ENCODE results near the gene ITPRID2. TPM values are rescaled to one million over a fixed set of nuclear protein-coding genes. Genes with fewer than 3 reads are reported as not detected.

ITPRID2 gene
- total and polyA plus RNA-seq, 2 donors (not counting 1 experiment from before 2014, with no cell fraction given), result 8.9 to 47.6 TPM

- DNase-seq, result peak; percentile 58
- Histone ChIP-seq H2AFZ (ENCODE audit: insufficient read depth, low read depth, low read length, poor library complexity, severe bottlenecking) (no peak overlapping the region), H3K4me3 (ENCODE audit: control extremely low read depth in 1 of 5, extremely low read depth in 1 of 5, insufficient read depth in 1 of 5, low read depth in 2 of 5, low read length in 4 of 5) (no peak overlapping the region), H4K20me1 (ENCODE audit: control insufficient read depth, insufficient read depth, low read length, poor library complexity, severe bottlenecking) (no peaks in the 10 kb centered on the region), H3K4me1 (ENCODE audit: control insufficient read depth in 2 of 2, insufficient read depth in 2 of 2, low read length in 2 of 2) (peaks cover 0 to 4% of the 10 kb centered on the region in 2 donors), H3K27ac (ENCODE audit: low read length in 2 of 2) (no peak overlapping the region), H3K4me2 (replicated peaks; ENCODE audit: low read depth, low read length, poor library complexity, severe bottlenecking) (no peak overlapping the region), H3K9me3 (ENCODE audit: control extremely low read depth in 1 of 3, control insufficient read depth in 2 of 3, insufficient read depth in 1 of 3, low read length in 2 of 3) (no peaks in the 10 kb centered on the region), H3K79me2 (ENCODE audit: control insufficient read depth, insufficient read depth, low read length) (no peaks in the 10 kb centered on the region), H3K9ac (ENCODE audit: low read length) (no peak overlapping the region), H3K36me3 (replicated peaks in 1 of 2; ENCODE audit: control extremely low read depth in 1 of 2, control insufficient read depth in 1 of 2, extremely low read depth in 1 of 2, insufficient read depth in 2 of 2, low read length in 1 of 2) (peaks cover 0 to 15% of the 10 kb centered on the region in 2 experiments), H3K27me3 (replicated peaks in 1 of 4; ENCODE audit: control extremely low read depth in 1 of 4, control insufficient read depth in 3 of 4, insufficient read depth in 4 of 4, low read length in 3 of 4) (no peaks in the 10 kb centered on the region)
- TF ChIP-seq CTCF (IDR thresholded peaks at IDR 0.05) (peak; percentile 83), EZH2 (IDR thresholded peaks at IDR 0.05; ENCODE audit: borderline replicate concordance, insufficient read depth, low read depth, low read length, poor library complexity, severe bottlenecking) (no peak)
- Mint-ChIP-seq H3K4me3 (no peak overlapping the region), H3K27me3 (no peaks in the 10 kb centered on the region), H3K4me1 (peaks cover 2% of the 10 kb centered on the region), H3K27ac (no peak overlapping the region), H3K9me3 (ENCODE audit: insufficient read depth) (no peaks in the 10 kb centered on the region)
- intact Hi-C loops (cut with micrococcal nuclease), result loop anchor here (1.0 kb wide), 3 partner anchors 12 to 827 kb away; no protein-coding TSS in a partner anchor
- no CpG with 5 or more reads among the region's 2 CpGs for WGBS (ENCODE audit: insufficient coverage)
- ATAC-seq (ENCODE audit: low read depth), result peak; percentile 49
- ChIA-PET POLR2A (interaction anchor here (0.7 kb wide), 1 partner anchor 13 kb away, joined by 3 read pairs; the partner anchor contains the start of gene ITPRID2), CTCF (interaction anchor here (0.7 to 4.6 kb wide), 21 partner anchors 8 to 1780 kb away, joined by 3 to 60 read pairs (median 4); partner anchors contain the start of gene ITPRID2)
These were observed 12.6 kb downstream of the ITPRID2 start for GRCh38 chr2:181904022-181904632.

GRCh38 chr2:181907057-181907456 lies 15.5 kb downstream of the ITPRID2 start:
- H2AFZ ChIP-seq (ENCODE audit: insufficient read depth, low read depth, low read length, poor library complexity, severe bottlenecking), result no peak overlapping the region
- H3K9me3 ChIP-seq (ENCODE audit: control extremely low read depth in 1 of 3, control insufficient read depth in 2 of 3, insufficient read depth in 1 of 3, low read length in 2 of 3), result no peaks in the 10 kb centered on the region
- DNase-seq (no peak), ATAC-seq (ENCODE audit: low read depth) (no peak)
- H3K9ac ChIP-seq (ENCODE audit: low read length), result no peak overlapping the region
- no peak overlapping the region for H3K27ac Mint-ChIP-seq
- no peak overlapping the region for H3K4me3 ChIP-seq (ENCODE audit: control extremely low read depth in 1 of 5, extremely low read depth in 1 of 5, insufficient read depth in 1 of 5, low read depth in 2 of 5, low read length in 4 of 5)
- H3K36me3 ChIP-seq (replicated peaks in 1 of 2; ENCODE audit: control extremely low read depth in 1 of 2, control insufficient read depth in 1 of 2, extremely low read depth in 1 of 2, insufficient read depth in 2 of 2, low read length in 1 of 2), result peaks cover 0 to 11% of the 10 kb centered on the region in 2 experiments
- no peaks in the 10 kb centered on the region for H3K4me1 ChIP-seq (ENCODE audit: control insufficient read depth in 2 of 2, insufficient read depth in 2 of 2, low read length in 2 of 2)
- H3K27ac ChIP-seq (ENCODE audit: low read length in 2 of 2), result no peak overlapping the region
- no peaks in the 10 kb centered on the region for H4K20me1 ChIP-seq (ENCODE audit: control insufficient read depth, insufficient read depth, low read length, poor library complexity, severe bottlenecking)
- POLR2A ChIA-PET, result interaction anchor here (0.5 kb wide), 1 partner anchor 1505 kb away, joined by 3 read pairs; no protein-coding TSS in a partner anchor
- H3K4me3 Mint-ChIP-seq, result no peak overlapping the region
- no peaks in the 10 kb centered on the region for H3K79me2 ChIP-seq (ENCODE audit: control insufficient read depth, insufficient read depth, low read length)
- H3K9me3 Mint-ChIP-seq (ENCODE audit: insufficient read depth), result no peaks in the 10 kb centered on the region
- no peaks in the 10 kb centered on the region for H3K27me3 ChIP-seq (replicated peaks in 1 of 4; ENCODE audit: control extremely low read depth in 1 of 4, control insufficient read depth in 3 of 4, insufficient read depth in 4 of 4, low read length in 3 of 4)
- TF ChIP-seq EZH2 (IDR thresholded peaks at IDR 0.05; ENCODE audit: borderline replicate concordance, insufficient read depth, low read depth, low read length, poor library complexity, severe bottlenecking) (no peak), CTCF (IDR thresholded peaks at IDR 0.05) (no peak)
- no peak overlapping the region for H3K4me2 ChIP-seq (replicated peaks; ENCODE audit: low read depth, low read length, poor library complexity, severe bottlenecking)
- intact Hi-C loops (cut with micrococcal nuclease), result no loop called here
- H3K27me3 Mint-ChIP-seq, result no peaks in the 10 kb centered on the region
- CTCF ChIA-PET, result interaction anchor here (0.8 kb wide), 1 partner anchor 9 kb away, joined by 5 read pairs; no protein-coding TSS in a partner anchor
- peaks cover 1% of the 10 kb centered on the region for H3K4me1 Mint-ChIP-seq
